ENCODE results near the gene TBC1D22A. TPM values are rescaled to one million over a fixed set of nuclear protein-coding genes. Genes with fewer than 3 reads are reported as not detected.

The TBC1D22A gene
- total and polyA plus RNA-seq, 10 of the 15 experiments (the other 5 are each of a cell fraction or from before 2014, with no cell fraction given) = 0.63 to 44.7 (median 27.4) TPM

- Histone ChIP-seq H3K4me2 (ENCODE audit: control insufficient read depth, insufficient read depth) (no peak overlapping the region), H3K79me2 (ENCODE audit: control insufficient read depth, insufficient read depth, low read length) (no peaks in the 10 kb centered on the region), H3K9ac (ENCODE audit: control insufficient read depth, insufficient read depth, low read length) (no peak overlapping the region), H3K9me3 (replicated peaks; ENCODE audit: control insufficient read depth, insufficient read depth, low read length) (no peaks in the 10 kb centered on the region; the same call in 2 of the 3 replicates), H3K36me3 (ENCODE audit: control insufficient read depth in 2 of 2, insufficient read depth in 2 of 2, low read length in 1 of 2) (peaks cover 2 to 26% of the 10 kb centered on the region in 2 experiments; a peak in 3 of 4 replicates), H3K27me3 (replicated peaks in 1 of 2; ENCODE audit: control insufficient read depth in 2 of 2, insufficient read depth in 2 of 2, low read length in 1 of 2) (no peaks in the 10 kb centered on the region), H3K27ac (ENCODE audit: control insufficient read depth, insufficient read depth) (no peak overlapping the region), H3K4me3 (no peak overlapping the region), H3K4me1 (ENCODE audit: control insufficient read depth, insufficient read depth, low read length) (peaks cover 16% of the 10 kb centered on the region), H4K20me1 (ENCODE audit: control insufficient read depth, insufficient read depth) (peaks cover 8% of the 10 kb centered on the region; the same call in 1 of the 2 replicates), H2AFZ (ENCODE audit: control insufficient read depth, low read depth, low read length) (no peak overlapping the region)
- no peak for FAIRE-seq
- ChIA-PET POLR2A (no interaction called here), SMC1A (ENCODE audit: uncharacterized antibody, unreplicated experiment) (no interaction called here), RAD21 (ENCODE audit: unreplicated experiment) (no interaction called here), CTCF (no interaction called here)
- 97% methylated on average over 17 of the region's 17 CpGs for WGBS (ENCODE audit: insufficient coverage, insufficient replicate concordance, low lambda C conversion rate, missing lambda C conversion rate)
- TF ChIP-seq E2F8 (IDR thresholded peaks at IDR 0.05; ENCODE audit: low read depth, partially characterized antibody) = no peak
- TF ChIP-seq BHLHE40 (IDR thresholded peaks at IDR 0.05; ENCODE audit: borderline replicate concordance in 1 of 2, low read depth in 2 of 2, low read length in 1 of 2) = no peak
- no peak for TF ChIP-seq NR2C2 (IDR thresholded peaks at IDR 0.05; ENCODE audit: borderline replicate concordance, control insufficient read depth, insufficient read length, low read depth)
- no peak for ATAC-seq
- in situ Hi-C loops (cut with MboI) (no loop called here), intact Hi-C loops (cut with micrococcal nuclease; ENCODE audit: unreplicated experiment) (no loop called here)
- no TSS peak for BruUV-seq (replicated peaks)
- DNase-seq (ENCODE audit: low read depth, low spot score) = no peak
Observed at GRCh38 chr22:46972256-46972655, 209.8 kb downstream of the TBC1D22A start.

Data from GM12878 (cell line).